Measurements from ENCODE around the gene CA12. TPM values are rescaled to one million over a fixed set of nuclear protein-coding genes. Genes with fewer than 3 reads are reported as not detected.

CA12 gene
- total and polyA plus RNA-seq, 2 donors (not counting 1 experiment from before 2014, with no cell fraction given), result not detected

GRCh38 chr15:63385911-63386531 is 4.4 kb upstream of the CA12 start:
- DNase-seq (no peak), ATAC-seq (ENCODE audit: low read depth) (no peak)
- Mint-ChIP-seq H3K9me3 (ENCODE audit: insufficient read depth) (no peaks in the 10 kb centered on the region), H3K4me3 (no peak overlapping the region), H3K4me1 (peaks cover 8% of the 10 kb centered on the region), H3K27ac (no peak overlapping the region), H3K27me3 (peaks cover 68% of the 10 kb centered on the region)
- H3K27me3 ChIP-seq (replicated peaks in 1 of 4; ENCODE audit: control extremely low read depth in 1 of 4, control insufficient read depth in 3 of 4, insufficient read depth in 4 of 4, low read length in 3 of 4), result peaks cover 0 to 37% (median 9%) of the 10 kb centered on the region in 4 experiments
- H3K9me3 ChIP-seq (ENCODE audit: control extremely low read depth in 1 of 3, control insufficient read depth in 2 of 3, insufficient read depth in 1 of 3, low read length in 2 of 3), result peaks cover 0 to 5% (median 0%) of the 10 kb centered on the region in 3 donors
- intact Hi-C loops (cut with micrococcal nuclease), result no loop called here
- TF ChIP-seq CTCF (IDR thresholded peaks at IDR 0.05) (no peak), EZH2 (IDR thresholded peaks at IDR 0.05; ENCODE audit: borderline replicate concordance, insufficient read depth, low read depth, low read length, poor library complexity, severe bottlenecking) (no peak)
- no peak overlapping the region for H3K4me2 ChIP-seq (replicated peaks; ENCODE audit: low read depth, low read length, poor library complexity, severe bottlenecking)
- no peaks in the 10 kb centered on the region for H3K79me2 ChIP-seq (ENCODE audit: control insufficient read depth, insufficient read depth, low read length)
- no peak overlapping the region for H3K27ac ChIP-seq (ENCODE audit: low read length in 2 of 2)
- CTCF ChIA-PET, result interaction anchor here (1.3 kb wide), 1 partner anchor 10 kb away, joined by 3 read pairs; no protein-coding TSS in a partner anchor
- H3K4me3 ChIP-seq (ENCODE audit: control extremely low read depth in 1 of 5, extremely low read depth in 1 of 5, insufficient read depth in 1 of 5, low read depth in 2 of 5, low read length in 4 of 5), result no peak overlapping the region
- POLR2A ChIA-PET, result no interaction called here
- no peak overlapping the region for H3K9ac ChIP-seq (ENCODE audit: low read length)
- no peak overlapping the region for H2AFZ ChIP-seq (ENCODE audit: insufficient read depth, low read depth, low read length, poor library complexity, severe bottlenecking)
- H3K4me1 ChIP-seq (ENCODE audit: control insufficient read depth in 2 of 2, insufficient read depth in 2 of 2, low read length in 2 of 2), result peaks cover 8 to 9% of the 10 kb centered on the region in 2 donors
- WGBS (ENCODE audit: insufficient coverage), result no CpG with 5 or more reads among the region's 1 CpG
- no peaks in the 10 kb centered on the region for H4K20me1 ChIP-seq (ENCODE audit: control insufficient read depth, insufficient read depth, low read length, poor library complexity, severe bottlenecking)
- no peaks in the 10 kb centered on the region for H3K36me3 ChIP-seq (replicated peaks in 1 of 2; ENCODE audit: control extremely low read depth in 1 of 2, control insufficient read depth in 1 of 2, extremely low read depth in 1 of 2, insufficient read depth in 2 of 2, low read length in 1 of 2)

- Mint-ChIP-seq H3K4me1 (peaks cover 11% of the 10 kb centered on the region), H3K4me3 (no peak overlapping the region), H3K27ac (no peak overlapping the region), H3K9me3 (ENCODE audit: insufficient read depth) (no peaks in the 10 kb centered on the region), H3K27me3 (peaks cover 71% of the 10 kb centered on the region)
- Histone ChIP-seq H3K9ac (ENCODE audit: low read length) (no peak overlapping the region), H3K79me2 (ENCODE audit: control insufficient read depth, insufficient read depth, low read length) (no peaks in the 10 kb centered on the region), H3K4me3 (ENCODE audit: control extremely low read depth in 1 of 5, extremely low read depth in 1 of 5, insufficient read depth in 1 of 5, low read depth in 2 of 5, low read length in 4 of 5) (no peak overlapping the region), H3K27me3 (replicated peaks in 1 of 4; ENCODE audit: control extremely low read depth in 1 of 4, control insufficient read depth in 3 of 4, insufficient read depth in 4 of 4, low read length in 3 of 4) (peaks cover 0 to 47% (median 18%) of the 10 kb centered on the region in 4 experiments), H3K4me1 (ENCODE audit: control insufficient read depth in 2 of 2, insufficient read depth in 2 of 2, low read length in 2 of 2) (peaks cover 8 to 11% of the 10 kb centered on the region in 2 donors), H3K27ac (ENCODE audit: low read length in 2 of 2) (no peak overlapping the region), H3K36me3 (replicated peaks in 1 of 2; ENCODE audit: control extremely low read depth in 1 of 2, control insufficient read depth in 1 of 2, extremely low read depth in 1 of 2, insufficient read depth in 2 of 2, low read length in 1 of 2) (no peaks in the 10 kb centered on the region), H3K9me3 (ENCODE audit: control extremely low read depth in 1 of 3, control insufficient read depth in 2 of 3, insufficient read depth in 1 of 3, low read length in 2 of 3) (peaks cover 0 to 5% (median 0%) of the 10 kb centered on the region in 3 donors), H4K20me1 (ENCODE audit: control insufficient read depth, insufficient read depth, low read length, poor library complexity, severe bottlenecking) (no peaks in the 10 kb centered on the region), H2AFZ (ENCODE audit: insufficient read depth, low read depth, low read length, poor library complexity, severe bottlenecking) (no peak overlapping the region), H3K4me2 (replicated peaks; ENCODE audit: low read depth, low read length, poor library complexity, severe bottlenecking) (no peak overlapping the region)
- TF ChIP-seq CTCF (IDR thresholded peaks at IDR 0.05) (no peak), EZH2 (IDR thresholded peaks at IDR 0.05; ENCODE audit: borderline replicate concordance, insufficient read depth, low read depth, low read length, poor library complexity, severe bottlenecking) (no peak)
- intact Hi-C loops (cut with micrococcal nuclease), result no loop called here
- ChIA-PET CTCF (no interaction called here), POLR2A (no interaction called here)
- 75% methylated on average over 1 of the region's 2 CpGs for WGBS (ENCODE audit: insufficient coverage)
- DNase-seq, result no peak
- no peak for ATAC-seq (ENCODE audit: low read depth)
Measured at GRCh38 chr15:63384906-63385305, 3.3 kb upstream of the CA12 start.
